Testis (tissue), 3 donors: ENCODE measurements around the gene COL4A2. TPM values are rescaled to one million over a fixed set of nuclear protein-coding genes. Genes with fewer than 3 reads are reported as not detected.

Experiments used
- DNase-seq: peaks from one replicate; pipeline ENCODE4 v3.0.0-alpha.2; 2019
- H3K27ac ChIP-seq, 2 donors: fragments of 200-600 bp; sonication (generic); one replicate each; pipeline ENCODE4 v1.5.1; 2019
- H3K27me3 ChIP-seq: fragments of 200-600 bp; sonication (generic); one replicate; pipeline ENCODE4 v1.5.1; 2019
- H3K36me3 ChIP-seq: fragments of 200-600 bp; sonication (generic); one replicate; pipeline ENCODE4 v1.5.1; 2017; ENCODE audit warnings: low read depth; ENCODE audit errors: missing control alignments
- H3K4me1 ChIP-seq: fragments of 200-600 bp; sonication (generic); one replicate; pipeline ENCODE4 v1.5.1; 2019
- H3K4me3 ChIP-seq, 2 donors: fragments of 200-600 bp; sonication (generic); one replicate each; pipeline ENCODE4 v1.5.1; 2017 to 2019
- H3K9me3 ChIP-seq: fragments of 200-600 bp; sonication (generic); one replicate; pipeline ENCODE4 v1.5.1; 2017
- POLR2A ChIP-seq: fragments of 450-650 bp; IDR thresholded peaks from one replicate; pipeline ENCODE4 v1.6.1; 2017; ENCODE audit warnings: antibody characterized with exemption, mild to moderate bottlenecking, moderate library complexity
- WGBS, 2 donors: methylation state at CpG; one replicate each; pipeline ENCODE4 v1.1.5; 2018; 5-methylcytosine and 5-hydroxymethylcytosine counted together
- intact Hi-C: fragments of 100-400 bp; cut with DNase I; formaldehyde crosslinking; loops from one replicate; pipeline ENCODE4 v1.15.1; 2023; ENCODE audit warnings: low total_unique reads
- polyA plus RNA-seq: library from polyadenylated mRNA; stranded (reverse); fragments of 350-450 nt; fragmentation: Illumina TruSeq; extraction: RNeasy Lipid Tissue Mini Kit (QIAGEN cat#74804); gene quantifications from one replicate; pipeline ENCODE4 v1.2.3, GENCODE V29; 2014; ENCODE audit warnings: low read depth, low replicate concordance; ENCODE audit not compliant: insufficient read depth
- total RNA-seq, 2 donors: library from RNA; depleted of rRNA; stranded (reverse); fragments of >200 nt; gene quantifications; one replicate each; pipeline ENCODE4 v1.2.3, GENCODE V29; 2016
- TF ChIP-seq, protein P1 (sequence below), 3 experiments: fragments of 450-650 bp in 2 of 3; fragments of 200-600 bp in 1 of 3; sonication (generic) in 1 of 3; IDR thresholded peaks; one replicate each; pipeline ENCODE4 v1.5.1; 2016 to 2019; ENCODE audit warnings: antibody characterized with exemption in 3 of 3, mild to moderate bottlenecking in 2 of 3, moderate library complexity in 1 of 3

COL4A2 gene
- total and polyA plus RNA-seq, 3 donors from 2014 or later: 69.1 to 89.9 (median 81.0) TPM

DNA sequence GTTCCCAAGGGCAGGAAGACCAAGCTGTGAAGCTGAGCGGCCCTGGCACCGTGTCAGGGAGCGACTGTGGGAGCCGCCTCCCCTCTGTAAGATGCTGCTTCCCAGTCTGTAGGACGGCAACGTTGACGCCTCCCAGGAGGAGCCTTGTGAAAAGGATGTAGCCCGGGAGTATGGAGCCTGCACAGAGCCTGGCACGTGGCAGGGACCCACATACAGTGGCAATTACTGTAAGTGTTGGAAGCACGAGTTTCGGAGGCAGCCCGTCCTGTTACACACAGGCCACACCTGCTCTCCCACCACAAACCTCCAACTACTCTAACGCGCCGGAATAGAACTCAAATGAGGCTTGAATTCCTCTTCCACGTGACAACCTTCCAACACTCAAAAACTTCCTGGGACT is 247.9 kb downstream of the COL4A2 start:
- TF ChIP-seq POLR2A: no peak
- TF ChIP-seq, protein P1, sequence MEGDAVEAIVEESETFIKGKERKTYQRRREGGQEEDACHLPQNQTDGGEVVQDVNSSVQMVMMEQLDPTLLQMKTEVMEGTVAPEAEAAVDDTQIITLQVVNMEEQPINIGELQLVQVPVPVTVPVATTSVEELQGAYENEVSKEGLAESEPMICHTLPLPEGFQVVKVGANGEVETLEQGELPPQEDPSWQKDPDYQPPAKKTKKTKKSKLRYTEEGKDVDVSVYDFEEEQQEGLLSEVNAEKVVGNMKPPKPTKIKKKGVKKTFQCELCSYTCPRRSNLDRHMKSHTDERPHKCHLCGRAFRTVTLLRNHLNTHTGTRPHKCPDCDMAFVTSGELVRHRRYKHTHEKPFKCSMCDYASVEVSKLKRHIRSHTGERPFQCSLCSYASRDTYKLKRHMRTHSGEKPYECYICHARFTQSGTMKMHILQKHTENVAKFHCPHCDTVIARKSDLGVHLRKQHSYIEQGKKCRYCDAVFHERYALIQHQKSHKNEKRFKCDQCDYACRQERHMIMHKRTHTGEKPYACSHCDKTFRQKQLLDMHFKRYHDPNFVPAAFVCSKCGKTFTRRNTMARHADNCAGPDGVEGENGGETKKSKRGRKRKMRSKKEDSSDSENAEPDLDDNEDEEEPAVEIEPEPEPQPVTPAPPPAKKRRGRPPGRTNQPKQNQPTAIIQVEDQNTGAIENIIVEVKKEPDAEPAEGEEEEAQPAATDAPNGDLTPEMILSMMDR (IDR thresholded peaks at IDR 0.05): no peak
- H3K4me3 ChIP-seq: no peak overlapping the region
- no peak overlapping the region for H3K27ac ChIP-seq
- no peak for DNase-seq
- 65 to 78% methylated on average over 6 to 15 of the region's 16 CpGs for WGBS, 2 donors
- H3K27me3 ChIP-seq: no peaks in the 10 kb centered on the region
- H3K36me3 ChIP-seq: no peaks in the 10 kb centered on the region
- intact Hi-C loops: no loop called here
- H3K9me3 ChIP-seq: no peaks in the 10 kb centered on the region
- peaks cover 34% of the 10 kb centered on the region for H3K4me1 ChIP-seq

DNA sequence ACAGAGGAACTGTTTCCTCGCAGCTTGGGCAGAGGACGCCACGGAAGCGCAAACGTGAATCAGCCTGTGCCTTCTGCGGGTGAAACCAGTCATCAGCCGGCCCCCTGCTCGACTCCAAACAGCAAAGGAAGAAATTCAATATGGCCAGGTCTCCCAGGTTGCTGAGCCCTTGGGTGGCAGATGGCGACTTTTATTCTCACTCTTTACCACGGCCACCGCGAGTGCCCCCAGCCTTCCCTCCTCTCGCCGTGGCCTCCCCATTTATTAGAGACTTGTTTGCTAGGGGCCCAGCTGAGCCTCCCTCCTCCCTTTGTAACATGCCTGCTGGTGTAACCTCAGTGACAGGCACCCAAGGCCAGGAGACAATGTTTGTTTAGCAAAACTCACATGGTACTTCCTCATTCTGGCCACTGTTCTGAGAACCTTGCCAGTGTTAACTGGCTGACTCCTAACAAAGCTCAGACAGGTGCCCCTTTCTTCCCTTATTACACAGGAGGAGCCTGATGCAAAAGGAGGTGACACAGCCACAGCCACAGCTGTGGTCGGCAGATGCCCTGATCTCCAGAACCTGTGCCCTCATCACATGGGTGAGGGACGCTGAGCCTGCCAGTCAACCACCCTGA is 248.6 kb downstream of the COL4A2 start:
- Histone ChIP-seq H3K9me3 (no peaks in the 10 kb centered on the region), H3K4me1 (peaks cover 33% of the 10 kb centered on the region), H3K4me3 (no peak overlapping the region), H3K27ac (no peak overlapping the region), H3K27me3 (no peaks in the 10 kb centered on the region), H3K36me3 (no peaks in the 10 kb centered on the region)
- intact Hi-C loops: no loop called here
- WGBS, 2 donors: 90 to 93% methylated on average over 11 to 16 of the region's 16 CpGs
- TF ChIP-seq, protein P1 (IDR thresholded peaks at IDR 0.05): no peak
- no peak for DNase-seq

DNA sequence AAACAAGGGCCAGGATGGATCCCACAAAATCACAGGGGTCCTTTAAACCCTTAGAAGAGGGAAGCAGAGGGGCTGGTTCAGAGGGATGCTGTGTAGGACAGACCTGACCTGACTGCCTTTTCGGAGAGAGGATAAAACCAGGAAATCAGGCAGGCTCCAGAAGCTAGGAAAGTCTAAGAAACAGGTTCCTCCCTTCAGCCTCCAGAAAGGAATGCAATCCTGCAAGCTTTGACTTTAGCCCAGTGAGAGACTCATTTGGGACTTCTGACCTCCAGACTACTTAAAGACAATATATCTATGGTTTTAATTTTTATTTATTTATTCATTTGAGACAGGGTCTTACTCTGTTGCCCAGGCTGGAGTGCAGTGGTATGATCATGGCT is 249.1 kb downstream of the COL4A2 start:
- Histone ChIP-seq H3K27me3 (no peaks in the 10 kb centered on the region), H3K4me3 (no peak overlapping the region), H3K36me3 (no peaks in the 10 kb centered on the region), H3K9me3 (no peaks in the 10 kb centered on the region), H3K4me1 (peaks cover 31% of the 10 kb centered on the region), H3K27ac (no peak overlapping the region)
- intact Hi-C loops: no loop called here
- DNase-seq: no peak
- 83 to 90% methylated on average over 1 of the region's 1 CpG for WGBS, 2 donors
- no peak for TF ChIP-seq POLR2A

DNA sequence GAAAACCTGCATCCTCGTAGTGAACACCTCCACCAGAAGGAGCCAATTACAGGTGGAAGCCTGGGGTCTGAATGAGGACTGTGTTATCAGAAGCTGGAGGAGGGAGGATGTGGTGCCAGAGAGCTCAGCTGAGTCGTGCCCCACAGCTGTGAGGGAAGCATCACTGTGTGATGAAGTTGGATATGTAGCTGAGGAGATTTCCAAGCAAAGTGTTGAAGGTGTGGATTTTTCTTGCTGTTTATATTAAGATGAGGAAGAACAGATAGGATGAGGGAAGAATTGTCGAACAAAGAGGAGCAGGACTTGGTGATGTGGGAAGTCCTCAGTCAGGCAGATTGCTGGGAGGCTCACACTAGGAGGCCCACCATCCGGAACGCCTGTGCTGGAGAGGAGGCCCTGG is 250.0 kb downstream of the COL4A2 start:
- Histone ChIP-seq H3K4me1 (peaks cover 23% of the 10 kb centered on the region), H3K27ac (no peak overlapping the region), H3K36me3 (no peaks in the 10 kb centered on the region), H3K4me3 (no peak overlapping the region), H3K9me3 (no peaks in the 10 kb centered on the region), H3K27me3 (no peaks in the 10 kb centered on the region)
- WGBS, 2 donors: 78 to 87% methylated on average over 5 of the region's 5 CpGs
- intact Hi-C loops: no loop called here
- no peak for DNase-seq
- TF ChIP-seq POLR2A: no peak
- TF ChIP-seq, protein P1 (IDR thresholded peaks at IDR 0.05): no peak

DNA sequence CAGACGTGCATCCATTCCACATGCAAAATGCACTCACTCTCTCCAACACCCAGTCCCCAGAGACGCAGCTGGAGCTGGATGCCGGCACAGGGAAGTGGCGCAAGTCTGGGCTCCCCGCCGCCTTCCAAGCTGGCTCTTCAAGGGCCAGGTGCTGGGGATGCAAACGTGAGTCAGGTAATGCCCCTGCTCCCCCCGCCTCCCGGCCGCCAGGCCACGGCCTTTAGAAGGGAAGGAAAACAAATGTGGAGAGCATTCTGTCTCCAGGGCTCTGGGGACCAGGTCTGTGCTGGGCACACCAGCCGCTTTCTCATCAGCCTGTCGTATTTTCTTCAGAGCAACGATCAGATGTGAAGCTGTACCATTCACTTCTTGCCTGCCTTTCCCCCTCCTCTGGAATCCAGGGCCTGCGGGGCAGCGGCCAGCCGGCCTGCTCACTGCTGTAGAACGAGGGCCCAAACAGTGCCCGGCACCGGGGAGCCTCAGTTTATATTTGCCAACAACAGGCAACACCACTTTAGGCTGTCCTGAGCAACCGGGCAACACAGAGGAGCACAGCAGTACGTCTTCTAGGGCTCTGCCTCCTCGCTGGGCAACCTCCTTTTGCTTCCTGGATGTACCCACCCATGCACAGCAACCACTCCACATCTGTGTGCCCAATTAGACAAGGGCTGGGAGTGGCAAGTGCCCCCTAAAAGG is 250.7 kb downstream of the COL4A2 start:
- Histone ChIP-seq H3K27me3 (no peaks in the 10 kb centered on the region), H3K4me3 (no peak overlapping the region), H3K9me3 (no peaks in the 10 kb centered on the region), H3K27ac (no peak overlapping the region), H3K36me3 (no peaks in the 10 kb centered on the region), H3K4me1 (peaks cover 21% of the 10 kb centered on the region)
- intact Hi-C loops: no loop called here
- WGBS, 2 donors: 78 to 89% methylated on average over 19 to 23 of the region's 23 CpGs
- TF ChIP-seq, protein P1 (IDR thresholded peaks at IDR 0.05): no peak
- no peak for TF ChIP-seq POLR2A
- DNase-seq: no peak
